NCI-H146 treated with DMSO at 0.1 percent for 48 hours (cell line): Measurements from ENCODE around the gene MMP20.

ENCODE experiments used
- DNase-seq: peaks from one replicate; lab custom pipeline; 2025; ENCODE audit not compliant: unreplicated experiment; lab: John Stamatoyannopoulos, UW

Gene MMP20

DNA sequence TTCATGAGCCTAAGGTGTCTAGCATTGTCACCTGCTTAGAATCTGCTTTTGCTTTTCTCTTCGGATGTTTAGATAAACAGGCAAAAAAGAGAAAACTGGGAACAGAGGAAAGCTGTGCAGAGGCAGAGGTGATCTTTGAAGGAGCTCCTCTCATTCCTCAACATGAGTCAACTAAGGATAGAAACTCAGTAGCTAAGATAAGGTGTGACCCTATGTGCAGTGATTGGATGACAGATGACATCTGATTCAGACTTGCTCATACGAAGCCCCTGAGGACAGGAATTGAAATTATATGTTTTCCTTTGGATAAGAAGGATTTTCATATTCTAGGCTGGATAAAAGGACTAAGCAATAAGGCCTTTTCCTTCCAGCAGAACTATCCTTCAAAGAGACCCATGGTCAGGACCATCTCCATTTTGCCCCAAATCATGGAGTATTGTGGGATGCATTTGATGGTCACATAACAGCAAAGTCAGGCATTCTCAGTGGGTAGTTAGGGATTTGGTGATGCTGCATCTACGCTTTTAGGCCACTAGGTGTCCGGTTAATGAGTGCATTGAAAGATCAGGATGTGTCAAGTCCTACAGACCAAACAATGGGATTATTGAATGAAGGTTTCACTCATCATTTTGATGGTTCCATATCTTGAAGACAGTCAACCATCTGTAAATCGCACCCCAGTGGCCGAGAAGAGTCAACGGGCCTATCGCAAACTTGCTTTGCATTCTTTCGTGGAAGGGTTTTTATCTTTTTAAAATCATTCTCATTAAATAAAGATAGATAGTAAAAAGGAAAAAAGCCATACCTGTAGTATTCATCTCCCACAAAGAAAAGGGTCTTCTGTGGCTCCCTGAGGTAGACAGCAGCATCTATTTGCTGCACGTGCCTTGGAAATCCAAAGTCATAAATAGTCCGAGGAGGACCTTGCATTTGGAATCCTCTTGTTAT is 32.2 kb downstream of the MMP20 start:
- DNase-seq, result no peak

DNA sequence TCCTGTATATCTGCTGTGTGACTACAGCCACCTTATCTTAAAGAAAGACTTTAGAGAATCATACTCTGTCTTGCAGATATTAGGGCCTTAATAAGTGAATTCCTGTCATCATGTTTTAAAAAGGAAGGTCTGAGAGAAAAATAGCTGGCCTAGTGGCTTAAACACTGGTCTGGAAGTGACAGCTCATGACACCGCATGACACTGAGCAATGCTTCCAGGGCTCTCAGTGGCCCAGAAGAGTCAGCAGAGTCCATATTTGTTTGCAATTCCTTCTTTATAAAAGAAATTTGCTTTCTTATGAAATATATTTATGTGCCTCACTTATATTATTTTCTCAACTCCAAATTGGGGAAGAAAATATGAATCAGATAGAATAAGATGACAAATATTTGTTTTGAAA is 33.0 kb downstream of the MMP20 start:
- no peak for DNase-seq

DNA sequence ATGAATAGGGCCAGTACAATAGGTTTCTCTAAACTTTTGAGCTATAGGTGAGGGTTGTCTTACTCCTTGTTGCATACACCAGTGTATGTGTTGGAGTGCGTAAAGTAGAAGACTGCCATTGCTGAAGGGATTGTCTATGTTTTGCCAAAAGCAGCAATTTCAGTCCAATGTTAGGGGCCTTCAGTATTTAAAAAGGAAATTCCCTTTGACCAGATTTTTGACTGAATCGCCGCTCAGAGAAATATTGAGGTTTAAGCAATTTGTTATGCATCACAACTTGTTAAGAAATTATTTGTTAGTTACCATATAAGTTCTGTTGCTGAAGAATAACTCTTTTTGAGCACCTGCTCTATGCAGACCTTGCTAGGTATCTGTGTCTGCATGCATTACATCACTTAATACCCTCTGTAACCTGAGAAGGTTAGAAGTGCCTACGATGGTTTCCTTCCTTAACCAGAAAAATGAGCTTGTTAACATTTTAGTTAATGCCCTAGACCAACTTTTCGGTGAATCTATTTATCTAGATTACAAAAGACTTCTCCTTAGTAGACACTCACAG is 33.9 kb downstream of the MMP20 start:
- no peak for DNase-seq

DNA sequence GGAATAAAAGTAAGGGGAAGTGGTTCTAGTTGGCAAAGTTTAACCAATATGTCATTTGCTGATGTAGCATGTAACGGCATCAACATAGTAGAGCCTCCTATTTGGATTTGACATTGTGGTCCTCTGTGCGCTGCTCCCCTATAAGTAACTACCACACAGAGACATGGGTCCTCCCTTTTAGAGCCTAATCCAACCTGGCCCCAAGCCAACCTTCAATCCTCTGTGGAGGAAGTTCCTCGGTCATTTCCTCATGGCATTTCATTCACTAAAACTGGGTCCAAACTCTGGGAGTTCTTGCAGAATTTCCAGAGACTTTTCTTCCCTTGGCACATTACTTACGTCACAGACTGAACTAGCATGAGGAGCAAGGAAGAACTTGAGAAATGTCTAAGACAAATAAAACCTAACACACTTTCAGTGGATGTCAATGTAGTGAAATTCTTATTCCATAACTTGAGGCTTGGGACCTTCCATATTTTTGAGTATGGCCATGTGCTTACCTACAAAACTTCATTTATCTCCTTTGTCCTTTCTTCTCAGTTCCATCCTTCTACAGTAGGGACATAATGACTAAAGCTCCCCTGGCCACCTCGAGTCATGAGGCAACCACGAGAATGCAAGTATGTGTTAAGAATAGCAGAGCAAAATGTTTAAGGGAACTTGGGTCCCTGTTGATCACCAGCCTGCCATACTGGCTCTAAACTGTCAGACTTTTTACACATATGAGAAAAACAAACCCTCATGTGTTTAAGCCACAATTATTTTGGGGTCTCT is 34.7 kb downstream of the MMP20 start:
- no peak for DNase-seq

DNA sequence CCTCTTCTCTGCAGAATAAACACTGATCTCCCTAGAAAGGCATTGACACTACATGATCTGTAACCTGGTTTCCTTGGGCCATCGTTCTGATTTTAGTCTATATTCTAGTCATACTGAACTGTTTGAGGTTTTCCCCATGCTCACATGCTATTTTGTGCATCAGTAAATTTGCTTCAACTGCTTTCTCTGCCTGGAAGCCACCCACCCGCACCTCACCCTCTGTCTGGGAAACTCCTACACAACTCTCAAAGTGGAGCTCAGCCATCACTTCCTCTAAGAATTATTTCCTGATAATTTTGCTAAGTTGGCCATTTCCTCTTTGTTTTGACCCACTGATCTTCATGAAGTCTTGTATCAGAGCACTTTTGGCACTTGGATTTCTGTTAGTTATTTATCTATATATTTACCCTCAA is 36.1 kb downstream of the MMP20 start:
- DNase-seq, result no peak

DNA sequence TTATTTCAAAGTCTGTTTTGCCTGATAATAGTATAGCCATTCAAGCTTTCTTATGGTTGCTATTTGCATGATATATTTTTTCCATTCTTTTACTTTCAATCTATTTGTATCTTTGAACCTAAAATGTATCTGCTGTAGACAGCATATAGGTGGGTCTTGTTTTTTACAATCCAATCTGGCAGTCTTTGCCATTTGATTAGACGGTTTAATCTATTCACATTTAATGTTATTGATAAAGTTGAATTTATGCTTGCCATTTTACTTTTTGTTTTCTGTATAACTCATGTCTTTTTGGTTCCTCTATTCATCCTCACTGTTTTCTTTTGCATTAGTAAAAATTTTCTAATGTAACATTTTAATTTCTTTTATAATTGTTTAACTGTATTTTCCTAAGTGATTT is 37.4 kb downstream of the MMP20 start:
- no peak for DNase-seq

DNA sequence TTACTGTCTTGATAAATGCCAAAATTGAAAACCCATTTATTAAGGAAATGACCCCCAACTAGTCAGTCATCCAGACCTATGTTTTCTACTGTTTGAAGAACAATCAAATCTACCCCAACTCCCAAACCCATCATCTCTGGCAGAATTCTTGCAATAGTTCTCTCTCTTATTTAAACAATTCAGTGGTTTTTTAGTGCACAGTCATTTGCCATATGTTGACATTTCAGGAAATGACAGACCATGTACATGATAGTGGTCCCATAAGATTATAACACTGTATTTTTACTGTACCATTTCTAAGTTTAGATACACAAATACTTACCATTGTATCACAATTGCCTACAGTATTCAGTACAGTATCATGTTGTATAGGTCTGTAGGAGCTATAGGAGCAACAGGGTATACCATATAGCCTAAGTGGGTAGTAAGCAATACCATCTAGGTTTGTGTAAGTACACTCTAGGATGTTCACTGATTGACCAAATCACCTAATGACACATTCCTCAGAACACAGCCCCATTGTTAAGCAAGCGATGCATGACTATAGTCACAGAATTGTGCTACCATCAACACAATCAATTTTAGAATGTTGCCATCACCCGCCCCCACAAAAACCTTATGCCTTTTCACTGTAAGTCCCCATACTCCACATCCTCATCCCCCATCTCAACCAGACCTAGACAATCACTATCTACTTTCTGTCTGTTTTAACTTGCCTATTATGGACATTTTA is 41.8 kb downstream of the MMP20 start:
- DNase-seq, result no peak

DNA sequence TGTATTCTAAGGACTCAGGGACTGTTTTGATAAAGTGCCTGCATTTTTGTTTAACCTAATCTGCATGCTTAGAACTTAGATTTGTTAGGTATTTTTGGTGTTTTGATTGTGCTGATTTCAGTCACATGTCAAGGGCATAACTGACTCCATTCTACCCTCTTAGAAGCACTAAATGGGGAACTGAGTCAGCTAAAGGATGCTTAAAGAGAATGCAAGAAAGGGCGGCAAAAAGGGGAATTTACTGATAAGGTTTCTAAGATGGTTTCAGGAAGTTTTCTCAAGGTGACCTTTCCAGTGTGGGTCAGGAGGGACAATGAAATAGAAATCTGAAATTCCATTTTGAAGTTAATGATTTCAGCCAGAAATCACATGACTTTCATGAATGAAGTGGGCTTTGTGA is 43.0 kb downstream of the MMP20 start:
- no peak for DNase-seq

DNA sequence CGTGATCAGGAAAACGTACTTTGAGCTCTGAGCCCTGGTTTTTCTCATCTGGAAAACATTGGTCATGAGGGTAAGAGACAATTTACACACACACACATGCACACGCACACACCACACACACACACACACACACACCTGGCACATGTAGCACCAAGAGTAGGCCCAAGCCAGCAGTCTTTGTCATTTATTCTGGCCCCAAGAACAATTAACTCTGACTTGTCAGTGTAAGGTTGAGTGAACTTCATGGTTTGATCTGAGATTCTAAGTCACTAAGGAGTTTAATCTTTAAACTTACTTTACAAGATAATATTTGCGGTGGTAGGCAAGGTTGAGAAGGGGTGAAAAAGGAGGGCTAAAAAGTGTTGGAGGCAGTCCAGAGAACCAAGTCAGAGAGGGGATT is 44.1 kb downstream of the MMP20 start:
- DNase-seq, result no peak

DNA sequence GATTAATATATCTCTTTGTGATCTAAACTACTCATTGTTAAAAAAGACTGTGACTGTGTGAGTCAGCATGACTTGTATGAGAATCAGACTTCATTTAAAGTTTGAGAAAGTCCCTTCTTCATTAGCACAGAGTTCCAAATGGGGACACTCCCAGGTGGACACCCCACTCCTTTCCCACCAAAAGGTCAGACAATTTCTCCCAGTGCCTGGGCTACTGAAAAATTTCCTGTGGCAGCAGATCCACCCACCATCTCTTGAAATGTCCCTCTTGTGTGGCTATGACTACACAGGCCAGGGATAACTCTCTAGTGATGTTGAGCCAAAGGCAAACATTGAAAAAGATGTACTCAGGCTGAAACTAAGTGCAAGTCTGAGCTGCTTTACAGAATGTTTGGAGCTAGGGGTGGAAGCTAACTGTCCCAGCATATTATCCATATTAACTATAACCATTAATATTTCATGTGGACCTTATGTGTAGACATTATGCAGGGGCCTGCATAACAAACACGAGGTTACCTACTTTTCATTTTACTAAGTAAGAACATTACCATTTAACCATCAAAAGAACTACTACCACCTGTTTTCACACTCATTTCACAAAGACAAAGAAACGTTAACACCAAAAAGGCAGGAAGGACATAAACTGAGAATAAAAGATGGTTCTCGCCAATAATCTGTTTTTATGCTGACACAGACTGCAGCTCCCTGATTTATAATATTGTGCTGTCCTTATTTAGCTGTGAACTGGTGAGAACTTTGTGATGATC is 44.8 kb downstream of the MMP20 start:
- no peak for DNase-seq

DNA sequence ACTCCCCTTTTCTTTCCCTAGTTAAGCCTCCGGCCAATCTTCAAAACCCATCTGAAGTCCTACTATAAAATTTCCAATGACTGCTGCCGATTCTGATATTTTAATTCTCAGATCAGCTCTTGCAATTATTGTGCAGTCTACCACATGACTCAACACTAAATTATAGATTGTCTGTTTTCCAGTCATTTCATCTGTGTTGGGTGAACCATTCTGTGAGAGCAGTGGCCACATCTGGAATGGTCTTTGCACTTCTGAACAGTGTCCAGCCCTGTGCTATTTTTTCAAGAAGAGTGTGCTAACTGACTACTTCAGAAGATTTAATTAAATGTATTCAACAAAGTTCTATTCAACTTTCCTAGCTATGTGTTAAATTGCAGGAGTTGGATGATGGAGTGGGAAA is 47.4 kb downstream of the MMP20 start:
- DNase-seq, result no peak

DNA sequence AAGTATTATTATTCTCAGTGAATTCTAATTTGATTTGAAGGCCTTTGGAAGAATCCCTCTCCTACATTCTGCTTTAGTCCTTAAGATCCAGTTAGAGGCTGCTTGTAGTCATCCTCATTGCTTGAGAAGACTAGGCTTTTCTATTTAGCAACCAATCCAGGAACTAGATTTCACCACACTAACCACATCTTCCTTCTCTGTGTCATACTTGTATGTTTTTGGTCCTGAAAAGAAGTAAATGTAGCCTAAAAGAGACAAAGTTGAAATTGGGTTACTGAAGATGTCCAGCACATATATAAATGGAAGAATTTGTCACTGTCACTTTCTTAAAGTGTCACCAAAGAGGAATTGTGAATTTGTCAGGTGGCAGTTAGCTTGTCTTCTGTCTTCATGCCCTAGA is 48.0 kb downstream of the MMP20 start:
- no peak for DNase-seq

DNA sequence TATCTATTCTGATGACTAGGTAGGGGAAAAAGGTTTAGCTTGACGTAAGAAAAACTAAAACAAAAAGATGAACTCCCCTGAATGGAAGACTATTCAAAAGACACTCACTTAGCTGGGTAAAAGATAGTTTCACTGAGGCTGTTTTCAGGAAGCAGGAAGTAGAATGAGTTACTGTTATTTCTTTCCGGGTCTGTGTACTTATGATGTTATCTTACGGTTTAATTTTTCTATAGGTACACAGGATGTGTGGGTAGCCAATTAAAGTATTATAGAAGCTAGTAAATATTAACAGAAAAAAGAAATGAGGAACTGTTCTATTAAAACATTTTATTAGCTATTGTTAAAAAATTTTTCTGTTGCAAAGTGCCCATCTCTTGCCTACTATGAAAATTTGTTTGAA is 48.8 kb downstream of the MMP20 start:
- DNase-seq, result no peak

DNA sequence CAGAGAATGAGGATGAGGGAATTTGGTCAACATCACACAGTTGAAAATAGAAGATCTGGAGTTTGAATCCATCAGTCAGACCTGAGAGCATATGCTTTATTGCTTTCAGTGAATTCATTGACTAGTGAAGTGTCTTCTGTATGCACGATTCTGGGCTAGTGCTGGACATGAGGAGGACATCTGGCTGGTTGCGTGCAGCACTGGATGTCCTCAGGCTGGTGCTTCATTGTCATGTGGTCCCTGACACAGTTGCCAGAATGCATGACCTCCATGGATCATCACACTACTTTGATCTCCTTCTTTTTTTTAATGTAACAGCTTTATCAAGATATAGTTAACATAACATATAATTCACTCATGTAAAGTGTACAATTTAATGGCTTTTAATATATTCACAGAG is 50.1 kb downstream of the MMP20 start:
- DNase-seq, result no peak

DNA sequence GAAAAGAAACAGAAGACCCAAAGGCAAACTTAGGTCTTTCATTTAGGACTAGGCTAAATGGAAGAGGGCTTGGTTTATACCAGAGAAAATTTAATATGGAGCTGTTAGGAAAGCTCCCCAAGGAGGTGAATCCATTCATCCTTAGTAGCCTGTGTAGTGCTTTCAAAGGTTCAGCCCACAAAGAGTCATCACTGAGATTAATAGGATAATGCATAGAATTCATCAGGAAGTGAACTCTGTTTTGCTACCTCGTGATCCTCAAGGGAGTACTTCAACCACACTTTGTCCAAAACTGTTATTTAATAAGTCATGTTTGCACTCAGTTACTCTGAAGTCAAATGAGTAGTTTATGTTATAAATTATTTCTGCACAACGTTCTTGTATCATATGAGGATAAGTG is 51.3 kb downstream of the MMP20 start:
- no peak for DNase-seq

DNA sequence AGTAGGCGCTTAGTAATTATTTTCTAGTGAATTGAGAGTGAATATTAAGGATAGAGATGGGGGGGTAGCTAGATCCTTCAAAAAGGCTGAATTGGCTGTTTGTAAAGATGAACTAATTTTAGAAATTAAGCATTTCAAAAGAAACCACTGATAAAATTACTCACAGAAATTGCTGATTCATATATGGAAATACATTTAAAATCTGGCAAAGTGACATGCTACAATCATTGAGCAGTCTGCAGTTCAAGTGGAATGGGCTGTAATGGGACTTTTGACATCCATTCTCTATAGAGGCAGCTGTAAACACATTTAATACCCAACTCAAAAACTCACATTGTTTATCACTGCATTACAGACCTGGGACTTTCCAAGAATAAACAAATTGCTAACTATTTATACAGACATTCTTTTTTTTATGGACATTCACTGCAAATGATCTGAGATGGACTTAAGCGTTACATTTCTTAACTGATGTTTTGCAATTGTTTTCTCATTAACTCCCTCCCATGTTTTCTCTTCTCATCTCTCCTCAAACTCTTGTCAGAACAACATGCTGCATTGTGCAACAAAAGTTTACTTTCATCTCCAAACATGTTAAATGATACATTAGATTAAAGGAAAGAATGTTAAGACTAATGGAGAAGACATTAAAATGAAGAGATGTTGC is 52.4 kb downstream of the MMP20 start:
- no peak for DNase-seq

DNA sequence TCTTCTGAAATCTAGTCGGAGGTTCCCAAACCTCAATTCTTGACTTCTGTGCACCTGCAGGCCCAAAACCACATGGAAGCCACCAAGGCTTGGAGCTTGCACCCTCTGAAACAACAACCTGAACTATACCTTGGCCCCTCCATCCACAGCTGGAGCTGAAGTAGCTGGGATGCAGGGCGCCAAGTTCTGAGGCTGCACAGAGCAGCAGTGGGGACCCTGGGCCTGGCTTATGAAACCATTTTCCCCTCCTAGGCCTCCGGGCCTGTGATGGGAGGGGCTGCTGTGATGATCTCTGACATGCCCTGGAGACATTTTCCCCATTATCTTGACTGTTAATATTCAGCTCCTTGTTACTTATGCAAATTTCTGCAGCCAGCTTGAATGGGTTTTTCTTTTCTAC is 56.3 kb downstream of the MMP20 start:
- DNase-seq, result no peak

DNA sequence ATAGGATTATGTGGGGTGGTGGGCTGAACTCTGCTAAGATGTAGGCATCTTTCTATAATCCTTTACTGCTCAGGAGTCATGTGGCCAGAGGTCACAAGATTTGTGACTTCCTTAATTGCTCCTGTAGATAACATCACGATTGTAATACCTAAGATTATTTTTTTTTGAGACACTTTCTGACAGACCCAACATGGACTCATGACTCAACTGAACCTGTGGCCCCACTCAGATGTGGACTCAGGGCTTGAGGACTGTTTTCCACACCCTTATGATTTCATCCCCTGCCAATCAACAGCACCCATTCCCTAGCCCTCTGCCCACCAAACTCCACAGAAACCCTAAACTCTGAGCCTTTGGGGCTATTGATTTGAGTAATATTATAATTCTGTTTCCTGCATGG is 59.0 kb downstream of the MMP20 start:
- DNase-seq, result no peak

DNA sequence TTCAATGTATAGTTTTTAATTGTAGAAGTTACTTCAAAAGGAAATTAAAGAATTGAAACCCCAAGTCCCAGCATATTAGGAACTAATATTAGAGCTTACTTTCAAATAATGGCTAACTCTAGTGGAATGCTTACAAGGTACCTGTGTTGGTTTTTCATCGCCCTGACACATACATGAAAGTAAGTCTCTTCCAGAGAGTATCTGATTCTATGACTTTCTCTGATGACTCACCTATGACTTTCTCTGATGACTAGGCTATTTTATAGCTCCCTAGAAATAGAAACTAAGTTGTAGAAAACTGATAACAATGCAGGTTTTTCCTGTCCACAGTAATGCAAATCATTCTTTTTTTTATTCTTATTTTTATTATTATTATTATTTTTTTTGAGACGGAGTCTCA is 61.0 kb downstream of the MMP20 start:
- DNase-seq, result no peak

DNA sequence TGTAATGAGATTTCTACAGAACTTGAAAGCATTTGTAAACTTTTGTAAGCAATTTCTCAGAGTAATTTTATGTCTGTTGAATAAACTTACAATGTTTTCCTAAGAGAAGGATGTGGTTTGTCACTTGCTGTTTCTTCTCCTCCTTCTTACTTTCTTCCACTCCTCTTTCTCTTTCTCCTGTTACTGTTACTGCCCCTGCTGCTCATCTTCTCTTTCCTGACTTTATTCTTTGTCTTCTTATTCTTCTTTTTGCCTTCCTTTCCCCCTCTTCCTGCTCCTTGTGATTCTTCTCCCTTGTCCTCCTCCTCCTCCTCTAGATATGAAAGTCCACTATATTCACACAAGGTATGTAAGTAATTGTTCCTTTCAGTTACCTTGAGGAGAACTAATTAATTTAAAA is 63.5 kb downstream of the MMP20 start:
- DNase-seq, result no peak
